ENCODE data around the gene PDXK.

- TF ChIP-seq CTCF (IDR thresholded peaks at IDR 0.05) (no peak), POLR2A (IDR thresholded peaks at IDR 0.05) (no peak)
Observed at GRCh38 chr21:43727519-43728153, 8.7 kb downstream of the PDXK start.

All from uterus (tissue), 2 donors.